Activated gamma-delta T cell treated with anti-CD3 and anti-CD28 coated beads, Interleukin-2, amount 50 U/mL, for 16 hours (primary cell): Measurements from ENCODE around the gene PSMD13.
"Not testable (repeated sequence)": the region's sequence is repeated elsewhere in the genome, so short reads cannot be mapped to it uniquely, and the experiment has no call there.

Experiments
- DNase-seq: peaks from one replicate; pipeline ENCODE4 v3.0.0-alpha.2; 2020; ENCODE audit warnings: low read depth

The PSMD13 gene

DNA sequence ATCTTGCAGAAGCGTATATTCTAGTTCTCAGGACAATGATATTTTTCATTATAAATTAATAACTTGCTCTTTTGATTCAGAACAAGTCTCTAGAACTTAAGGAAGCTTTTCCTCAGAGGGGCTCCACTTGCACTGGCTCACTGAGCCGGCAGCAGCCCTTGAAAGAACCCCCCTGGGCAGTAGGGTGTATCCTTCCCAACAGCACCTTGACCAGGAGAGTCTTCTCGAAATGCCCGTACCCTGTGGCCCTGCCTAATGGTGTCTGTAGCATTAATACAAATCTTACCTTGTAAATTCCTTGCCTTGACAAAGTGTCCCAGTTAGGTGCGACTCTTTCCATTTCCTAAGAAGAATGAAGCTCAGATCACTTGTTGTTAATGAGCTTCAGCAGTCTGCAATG is 13.5 kb downstream of the PSMD13 start:
- DNase-seq: no peak

DNA sequence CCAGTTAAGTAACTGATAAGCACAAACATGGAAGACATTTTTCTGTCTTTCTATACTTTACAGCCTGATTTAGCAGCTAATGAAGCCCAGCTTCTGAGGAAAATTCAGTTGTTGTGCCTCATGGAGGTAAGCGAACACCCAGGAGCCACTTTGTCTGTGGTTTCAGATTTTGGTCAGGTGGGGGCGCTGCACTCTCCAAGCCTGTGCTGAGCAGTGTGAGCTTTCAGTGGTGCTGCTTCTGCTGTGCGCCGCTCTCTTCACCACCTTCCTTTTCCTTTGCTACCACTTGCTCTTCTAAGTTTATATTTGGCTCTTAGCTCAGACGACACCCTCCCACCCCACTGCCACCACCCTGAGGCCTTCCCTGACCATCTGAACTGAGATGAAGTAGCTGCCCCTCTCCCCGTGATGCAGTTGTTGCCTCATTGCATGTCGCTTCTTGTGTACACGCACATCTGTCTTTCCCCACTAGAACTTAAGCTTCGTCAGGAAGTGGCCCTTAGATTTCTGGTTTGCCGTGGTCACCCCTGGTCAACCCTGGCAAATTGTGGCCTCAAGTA is 14.0 kb downstream of the PSMD13 start:
- peak; percentile 67 for DNase-seq

DNA sequence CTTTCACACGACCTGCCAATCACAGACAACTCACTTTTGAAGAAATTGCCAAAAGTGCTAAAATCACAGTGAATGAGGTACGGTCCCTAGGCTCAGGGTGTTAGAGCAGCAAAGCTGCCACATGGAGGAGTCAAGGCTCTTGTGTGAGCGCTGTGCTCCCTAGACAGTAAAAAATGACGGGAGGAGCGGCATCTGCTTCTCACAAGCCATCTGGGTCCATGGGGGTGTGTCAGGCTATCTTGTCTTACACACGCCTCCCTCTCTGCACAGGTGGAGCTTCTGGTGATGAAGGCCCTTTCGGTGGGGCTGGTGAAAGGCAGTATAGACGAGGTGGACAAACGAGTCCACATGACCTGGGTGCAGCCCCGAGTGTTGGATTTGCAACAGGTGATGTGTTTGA is 14.8 kb downstream of the PSMD13 start:
- no peak for DNase-seq

DNA sequence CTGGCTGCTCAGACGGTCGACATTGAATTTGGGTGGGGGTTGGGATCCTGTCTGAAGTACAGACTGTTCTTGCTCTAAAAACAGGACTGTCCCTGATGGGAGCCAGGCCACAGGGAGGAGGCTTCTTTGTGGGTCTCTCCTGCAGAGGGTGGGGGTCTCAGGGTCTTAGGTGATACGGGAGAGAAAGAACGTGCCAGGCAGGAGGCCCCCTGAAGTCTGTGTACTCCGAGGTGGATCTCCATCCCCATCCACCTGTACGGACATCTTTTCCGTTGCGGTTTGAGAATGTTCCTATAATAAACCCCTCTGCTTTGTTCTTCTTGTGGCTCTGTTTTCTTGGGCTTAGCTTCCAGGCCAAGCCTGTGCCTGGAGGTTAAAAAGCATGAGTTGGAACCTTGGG is 15.9 kb downstream of the PSMD13 start:
- no peak for DNase-seq

DNA sequence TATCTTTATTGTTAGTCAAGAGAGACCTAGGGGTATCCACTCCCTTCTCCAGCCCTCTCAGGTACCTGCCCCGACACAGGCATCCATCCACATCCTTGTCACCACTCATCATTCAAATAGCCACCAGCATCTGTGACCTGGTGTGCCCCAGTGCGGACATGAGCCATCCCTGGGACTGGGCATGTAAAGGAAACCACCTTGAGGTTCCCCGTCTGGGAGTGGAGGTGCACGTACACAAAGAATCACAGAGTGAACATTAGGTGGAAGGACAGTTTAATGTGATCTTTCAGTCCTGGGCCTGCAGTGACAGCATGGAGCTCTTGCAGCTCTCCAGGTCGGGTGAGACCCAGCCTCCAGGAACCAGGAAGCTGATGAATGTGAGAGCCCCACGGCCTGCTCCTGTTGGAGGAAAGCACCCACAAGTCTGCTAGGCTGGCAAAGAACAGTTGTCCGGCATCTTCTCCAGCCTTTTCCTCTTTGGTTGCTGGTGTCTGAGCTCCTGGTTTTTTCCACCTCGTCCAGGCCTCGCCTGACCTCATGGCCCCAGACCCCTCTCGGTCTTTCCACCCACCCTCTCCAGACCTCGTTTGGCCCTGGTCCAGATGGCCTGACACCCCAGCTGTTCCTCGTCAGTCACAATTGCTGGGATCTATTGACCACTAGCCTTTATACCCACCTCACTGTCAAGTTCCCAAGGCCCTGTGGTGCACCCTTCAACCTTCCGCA is 16.5 kb downstream of the PSMD13 start:
- DNase-seq: no peak

DNA sequence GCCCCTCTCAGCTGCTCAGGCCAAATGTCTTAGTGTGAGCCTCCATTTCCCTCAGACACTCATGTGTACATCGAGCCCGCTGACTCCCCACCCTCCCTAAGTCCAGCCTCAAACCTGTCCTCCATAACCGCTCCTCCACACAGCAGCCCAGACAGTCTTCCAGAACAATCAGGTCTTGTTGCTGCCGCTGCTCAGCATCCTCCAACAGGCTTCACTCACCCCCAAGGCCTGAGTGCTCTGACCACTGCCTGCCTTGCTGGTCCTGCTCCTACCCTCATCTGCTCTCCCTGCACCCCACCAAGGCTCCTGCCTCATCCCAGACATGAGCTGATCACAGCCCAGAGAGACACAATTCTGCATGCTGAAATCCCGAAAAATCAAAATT is 17.1 kb downstream of the PSMD13 start:
- no peak for DNase-seq

DNA sequence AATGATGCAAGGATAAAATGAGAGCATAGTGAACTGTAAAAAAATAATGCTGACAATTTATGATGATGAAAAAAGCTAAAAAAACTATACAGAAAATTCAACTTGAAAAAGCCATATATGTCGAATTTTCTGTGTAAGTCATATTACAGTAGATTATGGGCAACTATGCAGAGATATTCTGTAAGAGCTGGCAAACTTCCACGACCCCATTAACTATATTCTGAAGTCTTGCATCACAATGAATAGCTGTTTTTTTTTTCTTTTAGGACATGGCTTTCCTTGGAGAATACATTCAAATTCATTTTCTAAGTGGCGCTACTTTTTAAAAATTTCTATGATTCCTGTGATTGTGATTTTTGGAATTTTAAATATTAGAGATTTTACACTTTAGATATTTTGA is 18.4 kb downstream of the PSMD13 start:
- no peak for DNase-seq

DNA sequence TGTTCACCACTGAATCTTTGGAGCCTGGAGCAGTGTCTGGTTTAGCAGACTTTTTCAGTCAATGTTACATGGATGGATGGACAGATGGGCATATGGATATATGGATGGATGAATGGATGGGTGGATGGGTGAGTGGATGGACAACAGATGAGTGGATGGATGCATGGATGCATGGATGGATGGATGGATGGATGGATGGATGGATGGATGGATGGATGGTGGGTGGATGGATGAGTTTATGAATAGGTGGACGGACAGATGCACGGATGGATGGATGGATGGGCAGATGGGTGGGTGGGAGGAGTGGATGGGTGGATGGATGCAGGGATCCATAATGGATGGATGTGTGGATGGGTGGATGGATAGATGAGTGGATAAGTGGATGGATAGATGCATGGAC is 19.0 kb downstream of the PSMD13 start:
- DNase-seq: no peak

DNA sequence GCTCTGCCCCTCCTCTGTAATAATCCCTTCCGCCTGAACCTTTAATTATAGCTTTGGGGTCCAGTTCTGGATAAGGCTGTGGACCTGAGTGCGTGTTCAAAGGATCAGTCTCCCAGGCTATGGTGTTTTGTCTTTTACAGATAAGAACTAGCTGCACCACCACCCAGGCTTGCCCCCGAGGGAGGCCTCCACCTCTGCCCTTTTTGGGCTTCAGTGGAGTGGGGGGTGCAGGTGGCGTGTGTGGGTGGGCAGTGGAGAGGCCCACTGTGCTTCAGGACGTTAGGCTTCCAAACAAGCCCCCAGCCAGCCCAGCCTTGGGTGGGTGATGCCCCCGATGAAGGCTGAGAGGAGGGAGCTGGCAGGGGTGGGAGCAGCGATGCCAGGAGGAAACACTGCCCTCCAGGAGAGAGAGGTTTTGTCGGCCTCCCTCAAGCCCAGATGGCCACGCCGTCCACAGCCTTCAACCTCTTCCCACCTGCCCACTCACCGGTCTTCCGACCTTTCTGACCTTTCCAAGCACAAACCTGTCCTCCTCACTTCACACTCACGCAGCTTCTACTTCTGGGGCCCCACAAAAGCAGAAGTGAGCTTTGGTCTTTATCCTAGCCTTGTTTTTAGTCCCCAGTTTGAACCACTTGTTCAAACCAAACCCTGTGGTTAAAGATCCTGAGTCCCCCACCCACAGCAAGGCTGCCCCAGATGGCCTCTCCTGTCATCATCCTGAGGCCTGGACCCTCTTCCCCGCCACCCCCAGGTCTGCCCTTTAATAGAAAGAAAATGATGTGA is 20.4 kb downstream of the PSMD13 start:
- no peak for DNase-seq

DNA sequence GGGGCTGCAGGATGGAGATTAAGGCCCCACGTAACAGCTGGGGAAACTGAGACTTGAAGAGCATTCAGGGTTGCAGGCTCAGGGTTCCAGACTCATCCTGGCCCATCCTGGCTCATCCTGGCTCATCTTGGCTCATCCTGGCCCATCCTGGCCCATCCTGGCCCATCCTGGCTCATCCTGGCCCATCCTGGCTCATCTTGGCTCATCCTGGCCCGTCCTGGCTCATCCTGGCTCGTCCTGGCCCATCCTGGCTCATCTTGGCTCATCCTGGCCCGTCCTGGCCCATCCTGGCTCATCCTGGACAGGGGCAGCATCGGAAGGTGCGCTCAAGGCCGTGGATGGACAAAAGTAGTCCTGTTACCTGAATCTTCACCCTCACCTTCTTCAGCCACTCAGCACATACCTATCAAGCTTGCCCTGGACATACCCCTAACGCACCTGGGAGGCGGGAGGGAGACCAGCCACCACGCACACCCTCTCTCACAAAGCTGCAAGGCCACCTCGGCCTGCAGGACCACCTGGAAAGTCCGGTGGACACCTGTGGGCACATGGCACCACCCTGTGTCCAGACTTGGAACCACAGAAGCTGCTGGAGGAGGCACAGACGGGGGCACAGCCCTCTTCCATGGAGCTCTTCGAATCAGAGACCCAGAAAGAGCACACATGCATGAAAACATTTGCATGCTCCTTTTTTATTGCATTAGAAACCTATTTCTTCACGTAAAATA is 21.2 kb downstream of the PSMD13 start:
- no peak for DNase-seq

DNA sequence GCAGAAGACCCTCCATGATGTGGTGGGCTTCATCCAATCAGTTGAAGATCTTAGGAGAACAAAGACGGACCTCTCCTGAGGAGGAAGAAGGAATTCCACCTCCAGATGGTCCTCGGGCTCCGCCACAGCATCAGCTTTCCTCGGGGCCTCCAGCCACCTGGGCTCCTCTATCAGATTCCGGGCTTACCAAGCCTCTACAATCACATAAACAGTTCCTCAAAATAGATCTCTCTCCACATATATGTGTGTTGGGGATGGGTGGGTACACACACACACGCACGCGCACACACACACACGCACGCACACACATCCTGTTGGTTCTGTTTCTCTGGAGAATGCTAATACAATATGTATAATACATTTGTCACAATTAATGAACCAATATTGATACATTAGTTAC is 22.6 kb downstream of the PSMD13 start:
- no peak for DNase-seq

DNA sequence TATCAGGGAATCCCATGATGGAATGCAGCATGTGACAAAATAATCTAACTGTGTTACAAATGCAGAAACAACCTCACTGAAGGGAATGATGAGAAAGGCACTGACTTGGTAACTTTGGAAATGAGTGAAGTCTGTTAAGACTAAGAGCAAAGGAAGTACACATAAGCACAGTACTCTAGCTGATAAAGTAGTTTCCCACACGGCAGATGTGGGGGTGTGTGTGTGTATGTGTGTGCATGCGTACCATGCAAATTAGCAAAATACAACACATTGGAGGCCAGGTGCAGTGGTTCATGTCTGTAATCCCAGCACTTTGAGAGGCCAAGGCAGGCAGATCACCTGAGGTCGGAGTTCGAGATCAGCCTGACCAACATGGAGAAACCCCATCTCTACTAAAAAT is 24.8 kb downstream of the PSMD13 start:
- no peak for DNase-seq

DNA sequence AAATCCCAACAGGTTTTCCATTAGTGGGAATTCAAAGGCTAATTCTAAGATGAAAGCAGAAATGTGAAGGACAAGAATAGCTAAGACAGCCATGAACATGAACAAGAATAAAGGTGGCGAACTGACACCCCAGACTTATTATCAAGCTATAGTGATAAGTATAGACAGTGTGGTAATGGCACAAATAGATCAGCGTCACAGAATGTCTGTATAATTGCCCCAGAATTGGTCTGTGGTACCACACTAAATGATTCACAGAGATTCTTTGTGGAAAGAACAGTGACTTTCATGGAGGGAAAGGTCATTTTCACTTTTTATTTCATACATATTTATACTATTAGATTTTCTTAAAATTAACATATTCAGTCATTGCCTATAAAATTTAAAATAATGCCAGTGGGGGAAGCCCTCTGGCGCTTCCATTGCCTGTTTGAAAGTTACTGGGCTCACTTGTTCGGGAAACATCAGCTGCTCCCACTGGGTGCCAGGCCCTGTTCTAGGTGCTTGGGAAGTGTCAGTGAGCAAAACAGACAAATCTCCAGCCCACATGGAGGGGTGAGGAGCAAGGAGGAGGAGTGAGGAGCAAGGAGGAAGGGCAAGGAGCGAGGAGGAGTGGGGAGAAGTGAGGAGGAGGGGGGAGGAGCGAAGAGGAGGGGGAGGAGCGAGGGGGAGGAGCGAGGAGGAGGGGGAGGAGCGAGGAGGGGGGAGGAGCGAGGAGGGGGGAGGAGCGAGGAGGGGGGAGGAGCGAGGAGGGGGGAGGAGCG is 30.1 kb downstream of the PSMD13 start:
- no peak for DNase-seq

DNA sequence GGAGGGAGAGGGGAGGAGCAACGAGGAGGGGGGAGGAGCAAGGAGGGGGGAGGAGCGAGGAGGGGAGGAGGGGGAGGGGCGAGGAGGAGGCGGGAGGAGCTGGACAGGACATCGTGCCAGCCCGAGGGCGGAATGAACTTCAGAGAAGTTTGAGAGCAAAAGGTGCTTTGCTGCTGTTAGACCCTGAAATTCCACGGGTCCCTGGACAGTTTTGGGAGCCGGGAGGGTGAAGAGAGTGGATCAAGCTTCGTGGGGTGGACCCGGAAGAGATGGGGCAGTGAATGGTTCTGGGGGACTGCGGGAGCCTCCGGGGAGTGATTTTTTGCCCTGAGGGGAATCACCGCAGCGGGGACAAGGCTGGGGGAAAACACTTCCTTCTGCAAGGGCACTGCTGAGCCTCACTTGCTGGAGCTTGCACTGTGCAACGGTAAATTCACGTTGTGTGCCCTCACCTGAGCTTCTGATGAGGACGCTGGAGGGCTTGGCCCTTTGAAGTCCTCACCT is 30.8 kb downstream of the PSMD13 start:
- no peak for DNase-seq

DNA sequence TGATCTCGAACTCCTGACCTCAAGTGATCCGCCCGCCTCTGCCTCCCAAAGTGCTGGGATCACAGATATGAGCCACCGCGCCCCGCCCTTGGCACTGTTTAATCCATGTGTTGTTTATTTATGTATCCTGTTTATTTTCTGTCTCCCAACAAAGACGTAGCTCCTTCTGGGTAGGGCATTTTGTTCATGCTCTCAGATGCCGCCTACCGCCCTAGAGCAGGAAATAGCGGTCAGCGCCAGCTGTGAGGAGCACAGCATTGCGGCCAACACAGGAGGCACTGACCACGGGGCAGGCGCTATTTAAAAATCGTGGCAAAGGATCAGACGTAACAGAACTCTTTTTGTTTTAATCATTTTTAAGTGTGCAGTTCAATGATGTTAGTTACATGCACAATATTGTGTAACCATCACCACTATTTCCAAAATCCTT is 32.0 kb downstream of the PSMD13 start:
- DNase-seq: not testable (repeated sequence)

DNA sequence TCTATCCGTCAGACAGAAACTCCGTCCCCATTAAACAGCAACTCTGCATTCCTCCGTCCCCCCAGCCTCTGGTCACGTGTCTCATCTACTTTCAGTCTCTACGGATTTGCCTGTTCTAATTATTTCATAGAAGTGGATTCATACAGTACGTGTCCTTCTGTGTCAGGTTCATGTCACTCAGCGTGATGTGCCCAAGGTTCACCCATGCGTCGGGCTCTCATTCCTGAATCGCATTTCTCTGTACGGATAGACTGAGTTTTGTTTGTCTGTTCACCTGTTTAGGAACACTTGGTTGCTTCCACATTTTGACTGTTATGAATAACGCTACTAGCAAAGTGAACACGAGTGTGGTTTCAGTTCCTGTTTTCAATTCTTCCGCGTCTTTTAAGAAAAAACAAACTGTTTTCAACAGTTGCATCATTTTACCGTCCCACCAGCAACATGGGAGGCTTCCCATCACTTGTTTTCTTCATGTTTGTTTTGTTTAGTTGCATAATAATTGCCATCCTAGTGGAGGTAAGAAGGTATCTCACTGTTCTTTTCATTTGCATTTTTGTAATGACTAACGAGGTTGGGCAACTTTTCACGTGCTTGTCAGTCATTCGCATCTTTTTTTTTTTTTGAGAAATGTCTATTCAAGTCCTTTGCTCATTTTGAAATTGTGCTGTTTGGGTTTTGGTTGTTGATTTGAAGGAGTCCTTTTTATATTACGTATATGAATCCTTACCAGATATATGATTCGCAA is 32.5 kb downstream of the PSMD13 start:
- no peak for DNase-seq

DNA sequence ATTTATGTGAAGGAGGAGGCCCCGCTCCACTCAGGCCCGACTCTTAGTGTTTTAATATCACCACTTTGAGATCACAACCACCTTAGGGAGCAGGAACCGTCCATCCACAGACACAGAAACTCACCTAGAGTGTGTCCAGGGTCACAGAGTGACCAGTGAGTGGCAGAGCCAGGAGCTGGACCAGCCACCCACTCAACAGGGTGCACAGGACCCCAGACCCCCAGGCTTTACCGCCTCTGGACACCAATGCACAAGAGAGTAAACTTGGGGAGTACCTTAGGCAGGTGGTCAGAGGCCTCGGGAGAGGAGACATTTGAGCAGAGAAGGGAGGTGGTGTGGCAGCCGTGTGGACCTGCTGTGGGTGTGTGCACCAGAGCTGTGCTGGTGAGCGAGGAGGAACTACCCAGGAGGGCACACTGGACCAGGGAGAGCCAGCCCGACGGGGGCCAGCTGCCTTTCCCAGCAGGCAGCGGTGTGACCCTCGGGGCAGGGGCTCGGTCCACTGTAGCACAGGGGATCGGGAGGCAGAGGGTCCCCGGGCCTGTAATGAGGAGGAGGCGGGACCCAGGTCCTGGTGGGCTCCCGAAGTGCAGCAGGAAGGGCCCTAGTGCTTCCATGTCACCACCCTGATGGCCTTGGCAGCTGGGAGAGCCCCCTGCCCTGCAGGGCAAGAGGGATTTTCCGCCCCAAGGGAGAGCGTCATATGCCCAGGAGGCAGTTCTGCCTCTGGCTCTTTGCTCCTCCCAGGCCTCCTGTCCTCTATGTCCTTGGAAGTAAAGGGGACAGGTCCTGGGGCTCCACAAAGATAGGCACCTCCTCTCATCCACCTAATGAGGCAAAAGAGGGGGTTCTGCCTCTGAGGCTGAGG is 33.9 kb downstream of the PSMD13 start:
- no peak for DNase-seq

DNA sequence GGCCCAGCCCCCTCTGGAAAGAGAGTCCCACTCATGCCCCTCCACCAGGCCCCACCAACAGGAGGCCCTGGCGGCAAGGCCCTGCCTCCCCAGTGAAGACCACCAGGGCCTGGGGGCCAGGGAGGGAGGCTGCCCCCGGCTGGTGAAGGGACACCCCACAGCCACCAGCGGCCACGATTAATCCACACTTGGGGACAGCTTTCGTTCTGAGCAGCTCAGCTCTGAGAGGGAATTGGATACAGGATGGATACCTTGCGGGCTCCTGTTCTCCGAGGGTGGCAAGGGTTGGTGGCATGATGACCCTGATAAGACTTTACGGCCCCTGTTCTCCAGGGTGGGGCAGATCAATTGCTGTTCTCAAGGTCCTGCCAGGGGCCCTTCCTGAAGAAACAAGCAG is 34.5 kb downstream of the PSMD13 start:
- DNase-seq: no peak

DNA sequence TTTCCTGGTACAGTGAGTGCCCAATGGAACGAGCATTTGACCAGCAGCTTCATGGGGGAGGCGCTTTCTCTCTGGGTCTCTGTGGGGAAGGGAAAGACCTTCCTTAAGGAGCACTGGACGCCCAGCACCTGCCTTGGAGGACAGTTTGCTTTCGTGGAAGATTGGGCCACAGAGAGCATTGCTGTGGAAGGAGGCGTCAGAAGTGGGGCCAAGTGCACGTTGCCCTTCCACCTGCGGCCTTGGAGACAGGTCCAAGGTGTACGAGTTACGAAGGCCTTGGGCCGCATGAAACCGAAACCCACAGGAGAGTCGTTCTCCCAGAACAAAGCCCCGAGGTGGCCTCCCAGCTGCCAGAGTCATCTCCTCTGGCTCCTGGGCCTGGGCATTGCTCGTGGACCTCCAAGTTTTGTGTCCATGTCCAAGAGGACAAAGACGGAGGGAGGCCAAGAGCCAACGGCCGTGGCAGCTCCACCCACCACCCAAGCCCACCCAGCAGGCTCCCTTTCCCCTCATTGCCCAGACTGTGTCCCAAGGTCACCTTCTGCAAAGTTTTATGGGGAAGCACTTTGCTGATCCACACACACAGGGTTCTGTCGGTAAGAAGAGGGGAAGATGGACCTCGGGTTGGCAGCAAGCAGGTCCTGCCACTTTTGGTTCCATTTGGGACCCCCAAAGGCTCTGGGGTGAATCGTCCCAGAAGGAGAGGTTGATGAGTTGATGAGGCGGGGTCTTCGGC is 35.6 kb downstream of the PSMD13 start:
- DNase-seq: no peak

DNA sequence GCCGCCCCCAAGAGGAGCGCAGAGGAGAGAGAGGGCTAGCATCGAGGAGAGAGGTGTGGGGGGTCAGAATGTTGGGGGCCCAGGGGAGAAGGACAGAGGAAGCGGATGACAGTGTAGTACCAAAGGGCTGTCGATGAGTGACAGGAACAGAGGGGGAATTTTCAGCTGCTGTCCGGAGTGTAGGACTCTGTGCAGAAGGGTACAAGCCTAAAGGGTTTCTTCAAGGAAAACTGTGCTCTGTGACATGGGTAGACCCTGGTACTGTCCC is 36.1 kb downstream of the PSMD13 start:
- no peak for DNase-seq
